Coronary artery (tissue), 2 donors: ENCODE measurements around the gene DEPDC5.
A peak's percentile ranks its signal among the peaks of the same experiment; 100 is the strongest.
"Not testable (repeated sequence)": the region's sequence is repeated elsewhere in the genome, so short reads cannot be mapped to it uniquely, and the experiment has no call there.

ENCODE experiments used
- DNase-seq: peaks from one replicate; pipeline ENCODE4 v3.0.0-alpha.2; 2017; ENCODE audit warnings: low spot score
- H3K27ac ChIP-seq, 2 donors: fragments of 200-600 bp; sonication (generic); one replicate each; pipeline ENCODE4 v1.5.1; 2016 to 2019
- H3K4me3 ChIP-seq: fragments of 200-600 bp; sonication (generic); 2 replicates; pipeline ENCODE4 v1.5.1; 2016; ENCODE audit warnings: mild to moderate bottlenecking, moderate library complexity
- CTCF ChIP-seq: fragments of 200-600 bp; sonication (generic); IDR thresholded peaks from one replicate; pipeline ENCODE4 v1.5.1; 2019; ENCODE audit warnings: antibody characterized with exemption

DEPDC5 gene

DNA sequence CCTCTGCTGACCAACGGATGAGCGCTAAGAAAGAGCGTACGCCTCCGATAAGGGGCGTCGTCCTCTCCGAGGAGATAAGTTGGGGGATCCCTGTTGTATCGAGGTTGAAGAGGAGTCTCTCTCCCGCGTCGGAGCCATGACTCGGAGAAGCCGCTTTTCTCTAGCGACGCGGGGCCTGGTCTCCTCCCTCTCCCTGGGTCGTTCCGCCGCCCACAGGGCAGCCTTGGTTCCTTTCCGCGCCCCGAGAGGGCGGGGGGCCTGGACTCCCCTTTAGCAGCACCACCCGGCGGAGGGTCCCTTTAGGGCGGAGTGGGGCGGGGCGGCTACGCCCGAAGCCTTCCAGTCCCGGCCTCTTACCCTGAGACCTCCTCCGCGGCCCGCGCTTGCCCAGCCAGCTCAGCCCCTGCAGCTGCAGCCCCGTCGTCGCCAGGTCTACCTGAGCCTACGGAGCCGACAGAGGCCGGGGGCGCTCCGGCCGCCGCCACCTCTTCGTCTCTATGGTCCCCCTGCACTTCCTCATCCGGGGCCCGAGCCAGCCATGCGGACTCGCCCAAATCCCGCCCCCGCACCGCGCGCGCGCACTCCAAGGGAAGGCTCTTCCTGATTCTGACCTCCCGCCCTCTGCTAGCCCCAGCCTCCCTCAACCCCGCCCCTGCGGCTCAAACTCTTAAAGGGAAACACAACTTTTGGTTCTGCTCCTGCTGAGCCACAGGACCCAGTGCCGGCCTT is 4.0 kb upstream of the DEPDC5 start, which contains the start of gene PRR14L:
Gene PRR14L, minus strand, starts transcription at position 497 of the 729 bp plus-strand sequence. CDS start 11,272 bp downstream, outside the sequence.
- TF ChIP-seq CTCF = no peak
- peak within 1 kb of the TSS; percentile 85 for H3K4me3 ChIP-seq
- DNase-seq = peak; percentile 97
- H3K27ac ChIP-seq = peak within 1 kb of the TSS; percentile 76 to 85

DNA sequence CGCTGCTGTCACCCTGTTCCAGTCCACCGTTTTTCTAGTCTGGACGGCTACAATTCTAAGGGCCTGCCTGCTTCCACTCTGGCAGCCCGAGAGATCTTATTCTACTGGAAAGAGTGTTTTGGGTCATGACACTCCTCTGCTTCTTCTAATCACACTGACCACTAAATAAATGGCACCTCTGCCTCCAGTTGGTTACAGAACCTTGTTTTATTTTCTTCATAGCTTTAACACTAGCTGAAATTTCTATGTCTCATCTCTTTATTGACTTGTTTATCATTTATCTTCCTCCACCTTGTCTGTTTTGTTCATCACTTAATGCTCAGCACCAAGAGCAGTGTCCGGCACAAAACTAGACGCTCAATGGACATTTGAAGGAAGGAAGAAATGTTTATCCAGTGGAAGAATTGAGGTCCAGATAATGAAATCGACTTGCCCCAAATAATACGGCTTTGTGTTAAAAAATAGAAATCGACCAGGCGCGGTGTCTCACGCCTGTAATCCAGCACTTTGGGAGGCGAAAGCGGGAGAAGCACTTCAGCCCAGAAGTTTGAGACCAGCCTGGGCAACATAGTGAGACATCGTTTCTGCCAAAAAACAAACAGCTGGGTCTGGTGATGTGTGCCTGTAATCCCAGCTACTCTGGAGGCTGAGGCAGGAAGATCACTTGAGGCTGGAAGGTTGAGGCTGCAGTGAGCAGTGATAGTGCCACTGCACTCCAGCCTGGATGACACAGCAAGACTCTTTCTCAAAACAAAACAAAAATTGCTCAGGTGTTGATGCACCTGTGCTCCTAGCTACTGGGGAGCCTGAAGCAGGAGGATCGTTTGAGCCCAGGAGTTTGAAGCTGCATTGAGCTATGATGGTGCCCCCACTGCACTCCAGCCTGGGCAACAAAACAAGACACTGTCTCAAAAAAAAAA is 3.2 kb upstream of the DEPDC5 start:
- H3K27ac ChIP-seq = peak overlapping the region; percentile 76 to 85
- TF ChIP-seq CTCF = no peak
- no peak for DNase-seq
- peak overlapping the region; percentile 85 for H3K4me3 ChIP-seq

- no peak for TF ChIP-seq CTCF
- H3K4me3 ChIP-seq = no peak overlapping the region
- no peak overlapping the region for H3K27ac ChIP-seq
- DNase-seq = no peak
Measured at GRCh38 chr22:31752096-31752847, 1.5 kb upstream of the DEPDC5 start.

DNA sequence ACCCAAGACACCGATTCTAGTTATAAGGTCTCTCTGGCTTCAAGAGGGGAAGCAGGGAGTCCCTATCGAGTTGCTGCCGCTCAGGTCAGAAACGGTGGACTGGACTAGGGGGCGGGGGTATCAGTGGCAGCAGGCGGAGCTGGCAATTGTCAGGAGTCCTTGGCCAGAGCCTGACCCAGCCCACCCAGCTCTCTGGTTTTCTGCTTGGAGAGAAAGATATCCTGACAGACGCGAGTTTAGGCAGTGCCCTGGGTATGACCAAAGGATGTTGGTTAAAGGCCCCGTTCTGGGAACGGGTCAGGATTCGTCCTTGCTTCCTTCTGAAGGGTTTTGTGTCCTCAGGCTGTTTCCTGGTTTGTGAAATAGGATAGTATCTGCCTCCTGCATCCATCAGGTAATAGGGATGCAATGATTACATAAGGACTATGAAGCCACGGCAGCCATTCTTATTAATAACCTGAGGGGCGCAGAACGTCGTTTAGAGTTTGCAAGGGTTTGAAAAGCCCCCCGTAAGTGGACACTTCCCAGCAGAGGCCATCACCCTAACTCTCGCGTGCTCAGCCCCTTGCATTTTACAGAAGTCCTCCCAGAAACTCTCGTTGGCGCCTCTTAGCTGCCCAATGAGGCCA is 700 bp upstream of the DEPDC5 start:
- Histone ChIP-seq H3K4me3 (peak overlapping the region; percentile 89), H3K27ac (peak overlapping the region; percentile 91 to 92)
- TF ChIP-seq CTCF = no peak
- no peak for DNase-seq

GRCh38 chr22:31754813-31755212 is 994 bp downstream of the DEPDC5 start:
- TF ChIP-seq CTCF = no peak
- no peak for DNase-seq
- H3K27ac ChIP-seq = peak overlapping the region in 1 of 2 donors; percentile 91

DNA sequence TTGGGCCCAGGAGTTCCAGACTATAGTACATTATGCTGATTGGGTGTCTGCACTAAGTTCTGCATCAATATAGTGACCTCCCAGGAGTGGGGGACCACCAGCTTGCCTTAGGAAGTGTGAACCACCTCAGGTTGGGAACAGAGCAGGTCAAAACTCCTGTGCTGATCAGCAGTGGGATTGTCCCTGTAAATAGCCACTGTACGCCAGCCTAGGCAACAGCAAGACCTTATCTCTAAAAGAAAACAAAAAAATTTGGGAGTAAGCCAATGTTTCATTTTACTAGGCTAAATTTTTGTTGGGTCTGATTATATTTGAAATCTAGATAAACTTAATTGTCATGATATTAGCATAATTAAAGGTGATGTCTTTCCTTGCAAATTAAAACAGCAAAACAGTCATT is 3.4 kb downstream of the DEPDC5 start:
- no peak for DNase-seq
- Histone ChIP-seq H3K4me3 (no peak overlapping the region), H3K27ac (no peak overlapping the region)
- no peak for TF ChIP-seq CTCF

More at GRCh38 chr22:31754813-31755212, 994 bp downstream of the DEPDC5 start:
- H3K4me3 ChIP-seq = peak overlapping the region; percentile 89

GRCh38 chr22:31758860-31759259 is 5.0 kb downstream of the DEPDC5 start:
- H3K27ac ChIP-seq, H3K4me3 ChIP-seq, DNase-seq: not testable (repeated sequence)
